DOHH2 (cell line): ENCODE data around the gene AIG1.

Experiments
- H3F3A ChIP-seq: fragments of 200-600 bp; sonication (generic), shearing (Covaris generic); 2 replicates; pipeline ENCODE4 v1.6.0; 2016; ENCODE audit warnings: antibody characterized with exemption, mild to moderate bottlenecking; ENCODE audit not compliant: control insufficient read depth, insufficient read depth
- H3K27ac ChIP-seq: fragments of 200-600 bp; sonication (generic); 2 replicates; pipeline ENCODE4 v1.5.1; 2014; ENCODE audit warnings: low read depth, mild to moderate bottlenecking, low read length, moderate library complexity
- H3K27me3 ChIP-seq: fragments of 200-600 bp; sonication (generic); 2 replicates; pipeline ENCODE4 v1.6.1; 2014; ENCODE audit warnings: mild to moderate bottlenecking, low read length, mixed read lengths; ENCODE audit not compliant: control insufficient read depth
- H3K36me3 ChIP-seq: fragments of 200-600 bp; sonication (generic); 2 replicates; pipeline ENCODE4 v1.6.1; 2014; ENCODE audit warnings: mild to moderate bottlenecking, low read length, moderate library complexity, mixed read lengths; ENCODE audit not compliant: control insufficient read depth
- H3K4me1 ChIP-seq: fragments of 200-600 bp; sonication (generic); 2 replicates; pipeline ENCODE4 v1.6.1; 2014; ENCODE audit warnings: mild to moderate bottlenecking, low read length, mixed read lengths; ENCODE audit not compliant: control insufficient read depth
- H3K4me2 ChIP-seq: fragments of 200-600 bp; sonication (generic); 2 replicates; pipeline ENCODE4 v1.6.0; 2014; ENCODE audit warnings: mild to moderate bottlenecking, low read length, moderate library complexity
- H3K4me3 ChIP-seq: fragments of 200-600 bp; sonication (generic); 2 replicates; pipeline ENCODE4 v1.5.1; 2014; ENCODE audit warnings: mild to moderate bottlenecking, low read length, mixed read lengths
- H3K79me2 ChIP-seq: fragments of 200-600 bp; sonication (generic); 2 replicates; pipeline ENCODE4 v1.6.1; 2014; ENCODE audit warnings: mild to moderate bottlenecking, low read length, mixed read lengths; ENCODE audit not compliant: control insufficient read depth
- H3K9me2 ChIP-seq: fragments of 200-600 bp; sonication (generic); replicated peaks from 2 replicates; pipeline ENCODE4 v1.6.1; 2014; ENCODE audit warnings: mild to moderate bottlenecking, low read length, mixed read lengths; ENCODE audit not compliant: control insufficient read depth
- H3K9me3 ChIP-seq: fragments of 200-600 bp; sonication (generic); 2 replicates; pipeline ENCODE4 v1.6.1; 2014; ENCODE audit warnings: antibody characterized with exemption, low read length, mixed read lengths; ENCODE audit not compliant: control insufficient read depth, insufficient read depth
- H4K20me1 ChIP-seq: fragments of 200-600 bp; sonication (generic); 2 replicates; pipeline ENCODE4 v1.6.0; 2014; ENCODE audit warnings: low read depth, mild to moderate bottlenecking, antibody characterized with exemption, low read length, moderate library complexity; ENCODE audit not compliant: control insufficient read depth, insufficient read depth
- EZH2phosphoT487 ChIP-seq: fragments of 200-600 bp; sonication (generic); IDR thresholded peaks from 2 replicates; pipeline ENCODE4 v1.6.1; 2017; ENCODE audit warnings: borderline replicate concordance, mild to moderate bottlenecking, antibody characterized with exemption, low read length, moderate library complexity, mixed read lengths
- TF ChIP-seq, protein P1 (sequence below): fragments of 200-600 bp; sonication (generic); IDR thresholded peaks from one replicate; pipeline ENCODE4 v1.5.1; 2014; ENCODE audit warnings: antibody characterized with exemption, mild to moderate bottlenecking, low read depth, low read length; ENCODE audit not compliant: poor library complexity, severe bottlenecking

Gene AIG1

GRCh38 chr6:143176090-143177021 lies 115.7 kb downstream of the AIG1 start:
- Histone ChIP-seq H3K27me3 (no peaks in the 10 kb centered on the region), H3K4me3 (no peak overlapping the region), H3K27ac (no peak overlapping the region), H3K79me2 (no peaks in the 10 kb centered on the region), H4K20me1 (no peaks in the 10 kb centered on the region), H3K9me2 (no peaks in the 10 kb centered on the region), H3K4me1 (no peaks in the 10 kb centered on the region), H3F3A (no peaks in the 10 kb centered on the region), H3K9me3 (no peaks in the 10 kb centered on the region), H3K36me3 (no peaks in the 10 kb centered on the region), H3K4me2 (no peak overlapping the region)
- TF ChIP-seq, protein P1, sequence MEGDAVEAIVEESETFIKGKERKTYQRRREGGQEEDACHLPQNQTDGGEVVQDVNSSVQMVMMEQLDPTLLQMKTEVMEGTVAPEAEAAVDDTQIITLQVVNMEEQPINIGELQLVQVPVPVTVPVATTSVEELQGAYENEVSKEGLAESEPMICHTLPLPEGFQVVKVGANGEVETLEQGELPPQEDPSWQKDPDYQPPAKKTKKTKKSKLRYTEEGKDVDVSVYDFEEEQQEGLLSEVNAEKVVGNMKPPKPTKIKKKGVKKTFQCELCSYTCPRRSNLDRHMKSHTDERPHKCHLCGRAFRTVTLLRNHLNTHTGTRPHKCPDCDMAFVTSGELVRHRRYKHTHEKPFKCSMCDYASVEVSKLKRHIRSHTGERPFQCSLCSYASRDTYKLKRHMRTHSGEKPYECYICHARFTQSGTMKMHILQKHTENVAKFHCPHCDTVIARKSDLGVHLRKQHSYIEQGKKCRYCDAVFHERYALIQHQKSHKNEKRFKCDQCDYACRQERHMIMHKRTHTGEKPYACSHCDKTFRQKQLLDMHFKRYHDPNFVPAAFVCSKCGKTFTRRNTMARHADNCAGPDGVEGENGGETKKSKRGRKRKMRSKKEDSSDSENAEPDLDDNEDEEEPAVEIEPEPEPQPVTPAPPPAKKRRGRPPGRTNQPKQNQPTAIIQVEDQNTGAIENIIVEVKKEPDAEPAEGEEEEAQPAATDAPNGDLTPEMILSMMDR = peak; percentile 57
- no peak for TF ChIP-seq EZH2phosphoT487

- no peaks in the 10 kb centered on the region for H3K9me3 ChIP-seq
- no peaks in the 10 kb centered on the region for H3K79me2 ChIP-seq
- H3K4me1 ChIP-seq = no peaks in the 10 kb centered on the region
- H3K27me3 ChIP-seq = no peaks in the 10 kb centered on the region
- no peaks in the 10 kb centered on the region for H3F3A ChIP-seq
- H3K4me2 ChIP-seq = no peak overlapping the region
- H3K27ac ChIP-seq = no peak overlapping the region
- H3K9me2 ChIP-seq = no peaks in the 10 kb centered on the region
- TF ChIP-seq, protein P1 = no peak
- TF ChIP-seq EZH2phosphoT487 = no peak
- no peak overlapping the region for H3K4me3 ChIP-seq
- no peaks in the 10 kb centered on the region for H4K20me1 ChIP-seq
- H3K36me3 ChIP-seq = no peaks in the 10 kb centered on the region
Measured at GRCh38 chr6:143177706-143178105, 117.0 kb downstream of the AIG1 start.

DNA sequence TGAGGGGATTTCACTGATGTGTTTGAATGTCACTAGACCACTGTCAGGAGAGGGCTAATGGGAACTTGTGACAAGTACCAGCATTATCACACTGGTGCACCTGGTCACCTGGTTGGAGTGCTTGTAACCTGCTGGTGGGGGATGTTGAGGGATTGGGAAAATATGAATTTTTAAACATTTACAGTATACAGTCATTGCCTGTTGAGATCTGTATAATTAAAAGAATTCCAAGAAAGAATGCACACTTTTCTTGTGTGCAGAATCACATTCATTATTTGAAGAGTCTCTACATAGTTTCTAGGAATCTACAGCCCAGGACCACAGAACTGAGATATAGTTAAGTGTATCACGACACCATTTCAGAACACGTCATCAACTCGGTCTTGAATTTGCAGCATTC lies 118.4 kb downstream of the AIG1 start:
- H3F3A ChIP-seq = no peaks in the 10 kb centered on the region
- no peaks in the 10 kb centered on the region for H4K20me1 ChIP-seq

More for the DNA sequence above, 118.4 kb downstream of the AIG1 start:
- Histone ChIP-seq H3K9me3 (no peaks in the 10 kb centered on the region), H3K27me3 (no peaks in the 10 kb centered on the region), H3K36me3 (no peaks in the 10 kb centered on the region), H3K79me2 (no peaks in the 10 kb centered on the region), H3K4me3 (no peak overlapping the region), H3K4me2 (no peak overlapping the region), H3K4me1 (no peaks in the 10 kb centered on the region), H3K9me2 (no peaks in the 10 kb centered on the region), H3K27ac (no peak overlapping the region)
- no peak for TF ChIP-seq EZH2phosphoT487
- TF ChIP-seq, protein P1 = no peak
